Hepatocyte (in vitro differentiated cells): Measurements from ENCODE around the gene SNRNP70.
"Not testable (repeated sequence)": the region's sequence is repeated elsewhere in the genome, so short reads cannot be mapped to it uniquely, and the experiment has no call there.

Experiments
- EZH2 ChIP-seq: fragments of 200-600 bp; sonication (generic); IDR thresholded peaks from 2 replicates; pipeline ENCODE4 v1.6.1; 2016; ENCODE audit warnings: antibody characterized with exemption, mild to moderate bottlenecking, borderline replicate concordance
- EZH2phosphoT487 ChIP-seq: fragments of 200-600 bp; sonication (generic); IDR thresholded peaks from one replicate; pipeline ENCODE4 v1.6.1; 2018; ENCODE audit warnings: antibody characterized with exemption, mild to moderate bottlenecking, low read depth, moderate library complexity; ENCODE audit not compliant: unreplicated experiment, severe bottlenecking
- TF ChIP-seq, protein P1 (sequence below): fragments of 200-600 bp; sonication (generic); IDR thresholded peaks from 2 replicates; pipeline ENCODE4 v1.5.1; 2016; ENCODE audit warnings: antibody characterized with exemption, mild to moderate bottlenecking; ENCODE audit not compliant: poor library complexity

DNA sequence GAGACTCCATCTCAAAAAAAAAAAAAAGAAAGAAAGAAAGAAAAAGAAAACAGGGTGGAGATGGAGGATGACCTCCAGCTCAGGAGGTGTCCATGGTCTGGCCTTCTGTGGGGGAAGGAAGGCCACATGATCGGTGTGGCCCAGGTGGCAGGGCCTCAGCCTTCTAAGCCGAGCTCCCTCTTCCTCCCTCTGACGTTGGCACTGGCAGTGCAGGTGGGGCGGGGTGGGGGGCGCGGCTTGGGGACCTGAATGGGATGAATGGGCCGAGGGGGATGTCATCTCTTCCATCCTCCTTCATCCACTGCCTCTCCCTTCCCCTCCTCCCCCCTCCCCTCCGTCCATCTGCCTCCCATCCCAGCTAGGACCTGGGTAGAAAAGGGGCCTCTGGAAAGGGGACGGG lies 45.5 kb upstream of the SNRNP70 start:
- TF ChIP-seq, protein P1, sequence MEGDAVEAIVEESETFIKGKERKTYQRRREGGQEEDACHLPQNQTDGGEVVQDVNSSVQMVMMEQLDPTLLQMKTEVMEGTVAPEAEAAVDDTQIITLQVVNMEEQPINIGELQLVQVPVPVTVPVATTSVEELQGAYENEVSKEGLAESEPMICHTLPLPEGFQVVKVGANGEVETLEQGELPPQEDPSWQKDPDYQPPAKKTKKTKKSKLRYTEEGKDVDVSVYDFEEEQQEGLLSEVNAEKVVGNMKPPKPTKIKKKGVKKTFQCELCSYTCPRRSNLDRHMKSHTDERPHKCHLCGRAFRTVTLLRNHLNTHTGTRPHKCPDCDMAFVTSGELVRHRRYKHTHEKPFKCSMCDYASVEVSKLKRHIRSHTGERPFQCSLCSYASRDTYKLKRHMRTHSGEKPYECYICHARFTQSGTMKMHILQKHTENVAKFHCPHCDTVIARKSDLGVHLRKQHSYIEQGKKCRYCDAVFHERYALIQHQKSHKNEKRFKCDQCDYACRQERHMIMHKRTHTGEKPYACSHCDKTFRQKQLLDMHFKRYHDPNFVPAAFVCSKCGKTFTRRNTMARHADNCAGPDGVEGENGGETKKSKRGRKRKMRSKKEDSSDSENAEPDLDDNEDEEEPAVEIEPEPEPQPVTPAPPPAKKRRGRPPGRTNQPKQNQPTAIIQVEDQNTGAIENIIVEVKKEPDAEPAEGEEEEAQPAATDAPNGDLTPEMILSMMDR, result not testable (repeated sequence)
- not testable (repeated sequence) for TF ChIP-seq EZH2phosphoT487, EZH2
